Diencephalon (tissue), 1 donor: ENCODE data around the gene NXF3. TPM values are rescaled to one million over a fixed set of nuclear protein-coding genes. Genes with fewer than 3 reads are reported as not detected.

ENCODE experiments used
- total RNA-seq: library from RNA; depleted of rRNA; stranded (reverse); fragments of >200 nt; gene quantifications from one replicate; pipeline ENCODE4 v1.2.3, GENCODE V29; 2014

NXF3 gene, protein sequence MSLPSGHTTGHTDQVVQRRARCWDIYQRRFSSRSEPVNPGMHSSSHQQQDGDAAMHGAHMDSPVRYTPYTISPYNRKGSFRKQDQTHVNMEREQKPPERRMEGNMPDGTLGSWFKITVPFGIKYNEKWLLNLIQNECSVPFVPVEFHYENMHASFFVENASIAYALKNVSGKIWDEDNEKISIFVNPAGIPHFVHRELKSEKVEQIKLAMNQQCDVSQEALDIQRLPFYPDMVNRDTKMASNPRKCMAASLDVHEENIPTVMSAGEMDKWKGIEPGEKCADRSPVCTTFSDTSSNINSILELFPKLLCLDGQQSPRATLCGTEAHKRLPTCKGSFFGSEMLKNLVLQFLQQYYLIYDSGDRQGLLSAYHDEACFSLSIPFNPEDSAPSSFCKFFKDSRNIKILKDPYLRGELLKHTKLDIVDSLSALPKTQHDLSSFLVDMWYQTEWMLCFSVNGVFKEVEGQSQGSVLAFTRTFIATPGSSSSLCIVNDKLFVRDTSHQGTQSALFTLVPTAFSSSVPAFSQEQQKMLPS
- total RNA-seq: not detected

DNA sequence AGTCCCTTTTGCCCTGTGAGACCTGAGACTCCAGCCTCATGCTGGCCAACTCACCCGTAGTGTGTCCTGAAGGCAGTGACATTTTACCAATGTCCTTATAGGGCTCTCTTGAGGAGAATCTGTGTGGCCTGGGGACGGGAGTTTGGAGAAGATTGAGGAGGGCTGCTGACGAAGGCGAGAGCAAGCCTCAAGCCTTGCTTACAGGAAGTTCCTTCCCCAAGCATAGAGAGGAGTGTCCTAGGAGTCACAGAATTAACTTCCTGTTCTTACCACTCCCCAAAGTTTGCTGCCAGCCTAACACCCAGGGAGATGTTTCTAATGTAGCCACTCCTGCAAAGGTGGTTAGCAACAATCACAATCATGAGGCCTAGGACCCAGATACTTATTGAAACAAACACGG is at the start of gene NXF3:
Gene NXF3 (minus strand): TSS at position 202 of the 400 bp plus-strand sequence. CDS start 120 bp downstream, at position 82.

GRCh38 chrX:103063918-103064434 is 29.0 kb downstream of the NXF3 start, which contains the start of gene BEX1:
Gene BEX1 (minus strand): TSS chrX:103064171. CDS start chrX:103063274, 897 bp downstream.

Other genes starting within 250 kb of the NXF3 start
- 0.46 TPM for gene RAB40AL, start 155.9 kb downstream of the NXF3 start, total RNA-seq
- gene BEX1, start 29.0 kb downstream of the NXF3 start, total RNA-seq: 172 TPM
- gene BEX4, start 122.0 kb upstream of the NXF3 start, total RNA-seq: 126 TPM
- 106 TPM for gene TCEAL8, start 162.0 kb upstream of the NXF3 start, total RNA-seq
- gene TCEAL5, start 183.6 kb upstream of the NXF3 start, total RNA-seq: 13.6 TPM
- gene BEX2, start 217.8 kb upstream of the NXF3 start, total RNA-seq: 113 TPM
- gene TCEAL7, start 237.1 kb upstream of the NXF3 start, total RNA-seq: 155 TPM